Panc1 (cell line): ENCODE results near the gene FARSA. TPM values are rescaled to one million over a fixed set of nuclear protein-coding genes. Genes with fewer than 3 reads are reported as not detected.

Experiments used
- ATAC-seq: fragments of 200-7000 bp; cut with Tn5 transposase; 2 replicates; pipeline ENCODE4 v1.9.1; 2020; ENCODE audit warnings: mild to moderate bottlenecking, moderate library complexity
- BruUV-seq: library from RNA; stranded (reverse); fragments of 400-500 nt; replicated peaks from 2 replicates; lab custom pipeline; 2021; lab: Mats Ljungman, UMichigan
- CTCF ChIA-PET: fragments of 300-600 bp; sonication (Branson Sonifier 250); formaldehyde crosslinking; loops from one replicate; lab custom pipeline; 2022; ENCODE audit warnings: antibody characterized with exemption; lab: Charles Lee
- POLR2A ChIA-PET: fragments of 300-600 bp; sonication (Branson Sonifier 250); formaldehyde crosslinking; loops from one replicate; lab custom pipeline; 2022; ENCODE audit warnings: antibody characterized with exemption; lab: Charles Lee
- DNase-seq: peaks from one replicate; pipeline ENCODE4 v3.0.0-alpha.2; 2010; ENCODE audit warnings: low read depth, low spot score
- H3K27ac ChIP-seq: 2 replicates; pipeline ENCODE4 v1.5.1; 2011; ENCODE audit warnings: mild to moderate bottlenecking, low read length, inconsistent platforms
- H3K27me3 ChIP-seq: fragments of 200-500 bp; sonication (Bioruptor generic); 2 replicates; pipeline ENCODE4 v1.6.0; 2014; ENCODE audit warnings: low read length, inconsistent platforms; ENCODE audit not compliant: control insufficient read depth, insufficient read depth
- H3K36me3 ChIP-seq: fragments of 200-500 bp; sonication (Bioruptor generic); 2 replicates; pipeline ENCODE4 v1.5.1; 2014; ENCODE audit warnings: inconsistent platforms, mild to moderate bottlenecking, low read length, moderate library complexity; ENCODE audit not compliant: control insufficient read depth, insufficient read depth
- H3K4me1 ChIP-seq: 2 replicates; pipeline ENCODE4 v1.5.1; 2011; ENCODE audit warnings: inconsistent platforms, mild to moderate bottlenecking, low read length, moderate library complexity; ENCODE audit not compliant: control insufficient read depth, insufficient read depth
- H3K4me3 ChIP-seq, 2 experiments: 2 replicates each; pipeline ENCODE4 v1.5.1; 2011 to 2012; ENCODE audit warnings: low read depth in 2 of 2, low read length in 2 of 2, mild to moderate bottlenecking in 2 of 2, inconsistent platforms in 1 of 2, moderate library complexity in 1 of 2
- H3K9me3 ChIP-seq: fragments of 200-500 bp; sonication (Bioruptor generic); 2 replicates; pipeline ENCODE4 v1.5.1; 2014; ENCODE audit warnings: low read depth, mild to moderate bottlenecking, inconsistent platforms, low read length, moderate library complexity; ENCODE audit not compliant: control insufficient read depth, insufficient read depth
- CTCF ChIP-seq: fragments of 450-650 bp; IDR thresholded peaks from 2 replicates; pipeline ENCODE4 v1.5.1; 2017; ENCODE audit warnings: mild to moderate bottlenecking
- POLR2AphosphoS5 ChIP-seq: IDR thresholded peaks from 2 replicates; pipeline ENCODE4 v1.6.1; 2012; ENCODE audit warnings: mild to moderate bottlenecking, low read depth, low read length, moderate library complexity
- REST ChIP-seq, 2 experiments: IDR thresholded peaks; 2 replicates each; pipeline ENCODE4 v1.6.1; 2011 to 2012; ENCODE audit warnings: low read depth in 2 of 2, control low read depth in 1 of 2, low read length in 1 of 2, mild to moderate bottlenecking in 1 of 2, moderate library complexity in 1 of 2; ENCODE audit not compliant: insufficient read depth in 1 of 2
- SIN3A ChIP-seq: IDR thresholded peaks from 2 replicates; pipeline ENCODE4 v1.6.1; 2012; ENCODE audit warnings: low read depth, mild to moderate bottlenecking, low read length, moderate library complexity, borderline replicate concordance; ENCODE audit not compliant: insufficient read depth
- TCF7L2 ChIP-seq: IDR thresholded peaks from 2 replicates; pipeline ENCODE4 v1.6.1; 2011; ENCODE audit warnings: mild to moderate bottlenecking, low read depth, low read length, inconsistent platforms
- in situ Hi-C: cut with HindIII; loops from 2 replicates; pipeline ENCODE4 v1.10.0; 2016; ENCODE audit warnings: low sequenced_read_pairs, low pct_unique_long_range_greater_than_20kb
- intact Hi-C: fragments of 100-400 bp; cut with micrococcal nuclease; formaldehyde crosslinking; loops from one replicate; pipeline ENCODE4 v1.10.0; 2022; ENCODE audit not compliant: unreplicated experiment
- total RNA-seq: library from RNA; stranded (reverse); gene quantifications from one replicate; pipeline ENCODE4 v1.2.1, GENCODE V29; 2021; ENCODE audit not compliant: unreplicated experiment

FARSA gene
- total RNA-seq, 1 experiment from 2014 or later = 80.3 TPM

GRCh38 chr19:12947702-12948611 is 14.4 kb upstream of the FARSA start:
- Histone ChIP-seq H3K9me3 (no peaks in the 10 kb centered on the region), H3K4me1 (peaks cover 20% of the 10 kb centered on the region), H3K36me3 (peaks cover 13% of the 10 kb centered on the region), H3K27ac (peak overlapping the region; percentile 98; the same call in 1 of the 2 replicates), H3K27me3 (no peaks in the 10 kb centered on the region), H3K4me3 (no peak overlapping the region)
- POLR2A ChIA-PET = no interaction called here
- intact Hi-C loops (no loop called here), in situ Hi-C loops (no loop called here)
- CTCF ChIA-PET = no interaction called here
- DNase-seq (no peak), ATAC-seq (no peak)
- BruUV-seq = no TSS peak
- TF ChIP-seq POLR2AphosphoS5 (no peak), TCF7L2 (no peak), SIN3A (no peak), REST (IDR thresholded peaks at IDR 0.05; ENCODE audit: insufficient read depth in 1 of 2, low read depth in 2 of 2, low read length in 1 of 2) (no peak), CTCF (no peak)

GRCh38 chr19:12946731-12947496 is 13.4 kb upstream of the FARSA start:
- Histone ChIP-seq H3K27me3 (no peaks in the 10 kb centered on the region), H3K36me3 (peaks cover 13% of the 10 kb centered on the region), H3K4me3 (peak overlapping the region; percentile 89 to 91), H3K4me1 (peaks cover 15% of the 10 kb centered on the region), H3K9me3 (no peaks in the 10 kb centered on the region), H3K27ac (peak overlapping the region; percentile 98)
- BruUV-seq = TSS peak; percentile 45
- in situ Hi-C loops (no loop called here), intact Hi-C loops (no loop called here)
- ATAC-seq = no peak
- TF ChIP-seq REST (IDR thresholded peaks at IDR 0.05; ENCODE audit: insufficient read depth in 1 of 2, low read depth in 2 of 2, low read length in 1 of 2) = no peak
- TF ChIP-seq POLR2AphosphoS5 = 0 out of 2 replicates have a peak, but pooled peaks have one; percentile 24
- TF ChIP-seq SIN3A = no peak
- no peak for DNase-seq
- ChIA-PET POLR2A (interaction anchor here (0.6 kb wide), 1 partner anchor 211 kb away, joined by 11 read pairs; no protein-coding TSS in a partner anchor), CTCF (no interaction called here)
